ENCODE data around the gene ACBD6. TPM values are rescaled to one million over a fixed set of nuclear protein-coding genes. Genes with fewer than 3 reads are reported as not detected.

Gene ACBD6
- total and polyA plus RNA-seq, 5 donors from 2014 or later: 23.4 to 34.9 (median 25.5) TPM

GRCh38 chr1:180510882-180511281, 8.5 kb upstream of the ACBD6 start:
- Mint-ChIP-seq H3K9me3 (peaks cover 0 to 1% (median 0%) of the 10 kb centered on the region in 7 donors), H3K36me3 (no peaks in the 10 kb centered on the region)

GRCh38 chr1:180508725-180509097, 6.3 kb upstream of the ACBD6 start:
- peaks cover 22% of the 10 kb centered on the region for H3K27me3 Mint-ChIP-seq
- no peak overlapping the region for H3K27ac ChIP-seq (ENCODE audit: insufficient read depth, low read length, poor library complexity, severe bottlenecking)
- no peaks in the 10 kb centered on the region for H3K36me3 Mint-ChIP-seq
- no peaks in the 10 kb centered on the region for H3K9me3 ChIP-seq (ENCODE audit: control insufficient read depth in 2 of 2, low read length in 2 of 2)
- no peak overlapping the region for H3K27ac Mint-ChIP-seq
- peaks cover 0 to 1% (median 0%) of the 10 kb centered on the region in 7 donors for H3K9me3 Mint-ChIP-seq
- DNase-seq (no peak), ATAC-seq (ENCODE audit: low read depth in 2 of 2) (no peak)
- no peak overlapping the region for H3K4me3 Mint-ChIP-seq
- H3K4me3 ChIP-seq (ENCODE audit: low read depth, low read length): no peak overlapping the region
- H3K4me1 Mint-ChIP-seq: peaks cover 3 to 11% (median 6%) of the 10 kb centered on the region in 4 donors
- no peaks in the 10 kb centered on the region for H3K36me3 ChIP-seq (ENCODE audit: control insufficient read depth, insufficient read depth, low read length)
- H3K27me3 ChIP-seq (ENCODE audit: control insufficient read depth, insufficient read depth, low read length): no peaks in the 10 kb centered on the region
- H3K4me1 ChIP-seq (ENCODE audit: control insufficient read depth, insufficient read depth, low read length, poor library complexity, severe bottlenecking): no peaks in the 10 kb centered on the region

More at GRCh38 chr1:180510882-180511281, 8.5 kb upstream of the ACBD6 start:
- H3K27me3 Mint-ChIP-seq: peaks cover 25% of the 10 kb centered on the region
- H3K27ac ChIP-seq (ENCODE audit: insufficient read depth, low read length, poor library complexity, severe bottlenecking): no peak overlapping the region
- H3K4me3 ChIP-seq (ENCODE audit: low read depth, low read length): no peak overlapping the region
- H3K4me1 ChIP-seq (ENCODE audit: control insufficient read depth, insufficient read depth, low read length, poor library complexity, severe bottlenecking): no peaks in the 10 kb centered on the region
- DNase-seq: no peak
- ATAC-seq (ENCODE audit: low read depth in 2 of 2): no peak
- peaks cover 0 to 10% (median 7%) of the 10 kb centered on the region in 4 donors for H3K4me1 Mint-ChIP-seq
- no peak overlapping the region for H3K27ac Mint-ChIP-seq
- no peak overlapping the region for H3K4me3 Mint-ChIP-seq
- H3K27me3 ChIP-seq (ENCODE audit: control insufficient read depth, insufficient read depth, low read length): peaks cover 2% of the 10 kb centered on the region
- no peaks in the 10 kb centered on the region for H3K36me3 ChIP-seq (ENCODE audit: control insufficient read depth, insufficient read depth, low read length)
- H3K9me3 ChIP-seq (ENCODE audit: control insufficient read depth in 2 of 2, low read length in 2 of 2): no peaks in the 10 kb centered on the region

- no peaks in the 10 kb centered on the region for H3K27me3 ChIP-seq (ENCODE audit: control insufficient read depth, insufficient read depth, low read length)
- H3K4me1 ChIP-seq (ENCODE audit: control insufficient read depth, insufficient read depth, low read length, poor library complexity, severe bottlenecking): peaks cover 5% of the 10 kb centered on the region
- Mint-ChIP-seq H3K27me3 (peaks cover 19% of the 10 kb centered on the region), H3K36me3 (no peaks in the 10 kb centered on the region), H3K9me3 (peaks cover 0 to 1% (median 0%) of the 10 kb centered on the region in 7 donors), H3K4me3 (peak overlapping the region in 1 of 4 donors; percentile 13), H3K27ac (peak overlapping the region in 2 of 3 donors; percentile 18 to 79), H3K4me1 (peaks cover 8 to 16% (median 11%) of the 10 kb centered on the region in 4 donors)
- no peaks in the 10 kb centered on the region for H3K9me3 ChIP-seq (ENCODE audit: control insufficient read depth in 2 of 2, low read length in 2 of 2)
- ATAC-seq (ENCODE audit: low read depth in 2 of 2): peak; percentile 78 to 83
- DNase-seq: peak in 1 of 3 donors; percentile 77
- no peak overlapping the region for H3K4me3 ChIP-seq (ENCODE audit: low read depth, low read length)
- H3K27ac ChIP-seq (ENCODE audit: insufficient read depth, low read length, poor library complexity, severe bottlenecking): no peak overlapping the region
- no peaks in the 10 kb centered on the region for H3K36me3 ChIP-seq (ENCODE audit: control insufficient read depth, insufficient read depth, low read length)
Measured at GRCh38 chr1:180507795-180508724, 5.7 kb upstream of the ACBD6 start.

- Mint-ChIP-seq H3K4me1 (peaks cover 19 to 34% (median 27%) of the 10 kb centered on the region in 4 donors), H3K4me3 (peak overlapping the region in 1 of 4 donors; percentile 63), H3K9me3 (peaks cover 0 to 1% (median 0%) of the 10 kb centered on the region in 7 donors), H3K27me3 (peaks cover 7% of the 10 kb centered on the region), H3K36me3 (peaks cover 2% of the 10 kb centered on the region), H3K27ac (peak overlapping the region in 1 of 3 donors; percentile 33)
- no peak for DNase-seq
- H3K9me3 ChIP-seq (ENCODE audit: control insufficient read depth in 2 of 2, low read length in 2 of 2): no peaks in the 10 kb centered on the region
- H3K36me3 ChIP-seq (ENCODE audit: control insufficient read depth, insufficient read depth, low read length): no peaks in the 10 kb centered on the region
- ATAC-seq (ENCODE audit: low read depth in 2 of 2): no peak
- no peak overlapping the region for H3K27ac ChIP-seq (ENCODE audit: insufficient read depth, low read length, poor library complexity, severe bottlenecking)
- no peaks in the 10 kb centered on the region for H3K27me3 ChIP-seq (ENCODE audit: control insufficient read depth, insufficient read depth, low read length)
- H3K4me3 ChIP-seq (ENCODE audit: low read depth, low read length): no peak overlapping the region
- H3K4me1 ChIP-seq (ENCODE audit: control insufficient read depth, insufficient read depth, low read length, poor library complexity, severe bottlenecking): peaks cover 14% of the 10 kb centered on the region
Measured at GRCh38 chr1:180505732-180506335, 3.5 kb upstream of the ACBD6 start.

GRCh38 chr1:180504186-180504585, 1.8 kb upstream of the ACBD6 start:
- Mint-ChIP-seq H3K27ac (peak overlapping the region in 1 of 3 donors; percentile 64), H3K27me3 (no peaks in the 10 kb centered on the region), H3K4me1 (peaks cover 26 to 48% (median 30%) of the 10 kb centered on the region in 4 donors), H3K9me3 (peaks cover 0 to 1% (median 0%) of the 10 kb centered on the region in 7 donors), H3K36me3 (peaks cover 3% of the 10 kb centered on the region), H3K4me3 (peak overlapping the region; percentile 43 to 98 (median 46))
- Histone ChIP-seq H3K27ac (ENCODE audit: insufficient read depth, low read length, poor library complexity, severe bottlenecking) (no peak overlapping the region), H3K27me3 (ENCODE audit: control insufficient read depth, insufficient read depth, low read length) (no peaks in the 10 kb centered on the region), H3K4me1 (ENCODE audit: control insufficient read depth, insufficient read depth, low read length, poor library complexity, severe bottlenecking) (peaks cover 21% of the 10 kb centered on the region), H3K36me3 (ENCODE audit: control insufficient read depth, insufficient read depth, low read length) (no peaks in the 10 kb centered on the region), H3K4me3 (ENCODE audit: low read depth, low read length) (no peak overlapping the region), H3K9me3 (ENCODE audit: control insufficient read depth in 2 of 2, low read length in 2 of 2) (no peaks in the 10 kb centered on the region)
- DNase-seq (no peak), ATAC-seq (ENCODE audit: low read depth in 2 of 2) (no peak)

- Histone ChIP-seq H3K4me1 (ENCODE audit: control insufficient read depth, insufficient read depth, low read length, poor library complexity, severe bottlenecking) (peaks cover 22% of the 10 kb centered on the region), H3K36me3 (ENCODE audit: control insufficient read depth, insufficient read depth, low read length) (no peaks in the 10 kb centered on the region), H3K4me3 (ENCODE audit: low read depth, low read length) (peak overlapping the region; percentile 88), H3K27me3 (ENCODE audit: control insufficient read depth, insufficient read depth, low read length) (no peaks in the 10 kb centered on the region), H3K27ac (ENCODE audit: insufficient read depth, low read length, poor library complexity, severe bottlenecking) (peak overlapping the region; percentile 86), H3K9me3 (ENCODE audit: control insufficient read depth in 2 of 2, low read length in 2 of 2) (no peaks in the 10 kb centered on the region)
- Mint-ChIP-seq H3K27ac (peak overlapping the region; percentile 95 to 98 (median 96)), H3K27me3 (no peaks in the 10 kb centered on the region), H3K9me3 (peaks cover 0 to 1% (median 0%) of the 10 kb centered on the region in 7 donors), H3K4me3 (peak overlapping the region; percentile 96 to 99 (median 98)), H3K36me3 (peaks cover 6% of the 10 kb centered on the region), H3K4me1 (peaks cover 29 to 54% (median 35%) of the 10 kb centered on the region in 4 donors)
- DNase-seq (no peak), ATAC-seq (ENCODE audit: low read depth in 2 of 2) (no peak)
Measured at GRCh38 chr1:180503280-180503862, 994 bp upstream of the ACBD6 start.

- Histone ChIP-seq H3K4me1 (ENCODE audit: control insufficient read depth, insufficient read depth, low read length, poor library complexity, severe bottlenecking) (peaks cover 22% of the 10 kb centered on the region), H3K27ac (ENCODE audit: insufficient read depth, low read length, poor library complexity, severe bottlenecking) (peak overlapping the region; percentile 86), H3K4me3 (ENCODE audit: low read depth, low read length) (peak overlapping the region; percentile 88), H3K9me3 (ENCODE audit: control insufficient read depth in 2 of 2, low read length in 2 of 2) (no peaks in the 10 kb centered on the region), H3K27me3 (ENCODE audit: control insufficient read depth, insufficient read depth, low read length) (no peaks in the 10 kb centered on the region), H3K36me3 (ENCODE audit: control insufficient read depth, insufficient read depth, low read length) (no peaks in the 10 kb centered on the region)
- Mint-ChIP-seq H3K27me3 (no peaks in the 10 kb centered on the region), H3K9me3 (no peaks in the 10 kb centered on the region), H3K4me1 (peaks cover 30 to 59% (median 33%) of the 10 kb centered on the region in 4 donors), H3K36me3 (peaks cover 6% of the 10 kb centered on the region), H3K4me3 (peak overlapping the region; percentile 96 to 99 (median 98)), H3K27ac (peak overlapping the region; percentile 95 to 98 (median 96))
- peak in 1 of 3 donors; percentile 5 for DNase-seq
- ATAC-seq (ENCODE audit: low read depth in 2 of 2): peak in 1 of 2 donors; percentile 6
Measured at GRCh38 chr1:180501865-180502360, 464 bp downstream of the ACBD6 start.
